Endothelial cell of umbilical vein (primary cell): ENCODE measurements around the gene CMTM4.

Source experiments
- POLR2A ChIP-seq: IDR thresholded peaks from 2 replicates; pipeline ENCODE4 v1.6.1; 2012; ENCODE audit warnings: low read depth, mild to moderate bottlenecking, control low read depth, low read length
- TF ChIP-seq, protein P1 (sequence below), 2 donors: IDR thresholded peaks; 1 replicate in 1 of 2; 2 replicates in 1 of 2; pipeline ENCODE4 v1.5.1; 2011; ENCODE audit warnings: low read length in 2 of 2, mild to moderate bottlenecking in 2 of 2, moderate library complexity in 2 of 2, control low read depth in 1 of 2, inconsistent platforms in 1 of 2, low read depth in 1 of 2; ENCODE audit not compliant: insufficient read depth in 1 of 2; ENCODE audit errors: extremely low read depth in 1 of 2

DNA sequence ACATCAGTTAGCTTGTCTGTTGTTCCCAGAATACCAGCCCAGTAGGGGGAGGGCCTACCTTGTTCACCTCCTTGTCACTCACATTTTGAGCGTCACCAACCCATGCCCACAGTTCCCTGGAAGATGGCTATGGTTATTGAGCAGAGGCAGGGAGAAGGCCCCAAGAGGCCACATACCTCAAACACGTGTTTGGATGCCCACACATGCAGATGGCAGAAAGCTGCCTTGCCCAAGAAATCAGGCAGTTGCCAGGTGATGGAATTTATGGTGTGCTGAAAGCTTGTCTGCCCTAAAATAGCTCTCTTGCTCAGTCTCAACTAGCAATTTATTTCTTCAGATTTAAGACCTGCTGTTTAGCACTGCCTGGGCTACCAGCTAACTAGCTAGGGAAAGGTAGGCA lies 16.5 kb upstream of the CMTM4 start:
- TF ChIP-seq, protein P1, sequence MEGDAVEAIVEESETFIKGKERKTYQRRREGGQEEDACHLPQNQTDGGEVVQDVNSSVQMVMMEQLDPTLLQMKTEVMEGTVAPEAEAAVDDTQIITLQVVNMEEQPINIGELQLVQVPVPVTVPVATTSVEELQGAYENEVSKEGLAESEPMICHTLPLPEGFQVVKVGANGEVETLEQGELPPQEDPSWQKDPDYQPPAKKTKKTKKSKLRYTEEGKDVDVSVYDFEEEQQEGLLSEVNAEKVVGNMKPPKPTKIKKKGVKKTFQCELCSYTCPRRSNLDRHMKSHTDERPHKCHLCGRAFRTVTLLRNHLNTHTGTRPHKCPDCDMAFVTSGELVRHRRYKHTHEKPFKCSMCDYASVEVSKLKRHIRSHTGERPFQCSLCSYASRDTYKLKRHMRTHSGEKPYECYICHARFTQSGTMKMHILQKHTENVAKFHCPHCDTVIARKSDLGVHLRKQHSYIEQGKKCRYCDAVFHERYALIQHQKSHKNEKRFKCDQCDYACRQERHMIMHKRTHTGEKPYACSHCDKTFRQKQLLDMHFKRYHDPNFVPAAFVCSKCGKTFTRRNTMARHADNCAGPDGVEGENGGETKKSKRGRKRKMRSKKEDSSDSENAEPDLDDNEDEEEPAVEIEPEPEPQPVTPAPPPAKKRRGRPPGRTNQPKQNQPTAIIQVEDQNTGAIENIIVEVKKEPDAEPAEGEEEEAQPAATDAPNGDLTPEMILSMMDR (IDR thresholded peaks at IDR 0.05; ENCODE audit: extremely low read depth in 1 of 2, insufficient read depth in 1 of 2, low read depth in 1 of 2, low read length in 2 of 2) = no peak
- no peak for TF ChIP-seq POLR2A
